HG03342 (cell line): ENCODE data around the gene TNFSF12.
"Not testable (repeated sequence)": the region's sequence is repeated elsewhere in the genome, so short reads cannot be mapped to it uniquely, and the experiment has no call there.

Experiments used
- ATAC-seq: cut with Tn5 transposase; IDR thresholded peaks from one replicate; pipeline ENCODE4 v1.9.1; 2021; ENCODE audit warnings: mild to moderate bottlenecking, moderate library complexity; ENCODE audit not compliant: unreplicated experiment

TNFSF12 gene

DNA sequence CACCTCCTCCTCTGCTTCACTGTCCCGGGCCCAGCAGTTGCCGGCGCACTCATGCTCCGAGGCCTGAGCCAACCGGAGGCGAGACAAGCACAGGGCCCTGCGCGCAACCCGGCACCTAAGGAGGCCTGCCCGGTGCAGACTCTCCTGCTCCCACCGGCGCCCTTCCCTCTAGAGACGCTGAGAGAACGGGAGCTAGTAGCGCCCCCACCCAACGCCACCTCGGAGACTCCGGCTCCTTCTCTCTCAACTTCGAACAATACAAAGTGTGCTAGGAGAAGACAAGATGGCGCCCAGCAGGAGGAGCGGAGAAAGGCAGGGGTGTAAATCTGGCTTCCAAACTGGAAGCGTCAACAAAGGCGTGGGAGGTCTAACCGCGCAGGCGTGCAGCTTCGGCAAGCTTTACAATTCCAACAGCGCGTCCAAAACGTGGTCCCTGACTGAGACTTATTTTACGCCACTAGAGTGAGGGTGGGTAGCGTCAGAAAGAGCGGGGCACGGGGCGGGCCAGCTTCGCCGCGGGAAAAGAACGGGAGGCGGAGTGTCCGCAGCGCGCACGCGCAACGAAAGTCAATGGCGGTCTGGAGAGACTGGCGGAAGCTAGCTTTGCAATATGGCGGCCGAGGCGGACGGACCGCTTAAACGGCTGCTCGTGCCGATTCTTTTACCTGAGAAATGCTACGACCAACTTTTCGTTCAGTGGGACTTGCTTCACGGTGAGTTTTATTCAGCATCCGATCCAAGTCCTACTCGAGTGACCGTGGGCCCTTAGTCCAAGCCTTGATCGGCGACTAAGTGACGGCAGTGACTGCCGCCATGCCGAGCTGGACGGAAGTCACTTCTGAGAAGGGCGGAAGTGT lies 34.6 kb downstream of the TNFSF12 start, which contains the start of gene MPDU1:
Gene MPDU1, plus strand, starts transcription at position 600 of the 857 bp plus-strand sequence. Its CDS starts 11 bp downstream, at position 611.
- peak; percentile 65 for ATAC-seq

DNA sequence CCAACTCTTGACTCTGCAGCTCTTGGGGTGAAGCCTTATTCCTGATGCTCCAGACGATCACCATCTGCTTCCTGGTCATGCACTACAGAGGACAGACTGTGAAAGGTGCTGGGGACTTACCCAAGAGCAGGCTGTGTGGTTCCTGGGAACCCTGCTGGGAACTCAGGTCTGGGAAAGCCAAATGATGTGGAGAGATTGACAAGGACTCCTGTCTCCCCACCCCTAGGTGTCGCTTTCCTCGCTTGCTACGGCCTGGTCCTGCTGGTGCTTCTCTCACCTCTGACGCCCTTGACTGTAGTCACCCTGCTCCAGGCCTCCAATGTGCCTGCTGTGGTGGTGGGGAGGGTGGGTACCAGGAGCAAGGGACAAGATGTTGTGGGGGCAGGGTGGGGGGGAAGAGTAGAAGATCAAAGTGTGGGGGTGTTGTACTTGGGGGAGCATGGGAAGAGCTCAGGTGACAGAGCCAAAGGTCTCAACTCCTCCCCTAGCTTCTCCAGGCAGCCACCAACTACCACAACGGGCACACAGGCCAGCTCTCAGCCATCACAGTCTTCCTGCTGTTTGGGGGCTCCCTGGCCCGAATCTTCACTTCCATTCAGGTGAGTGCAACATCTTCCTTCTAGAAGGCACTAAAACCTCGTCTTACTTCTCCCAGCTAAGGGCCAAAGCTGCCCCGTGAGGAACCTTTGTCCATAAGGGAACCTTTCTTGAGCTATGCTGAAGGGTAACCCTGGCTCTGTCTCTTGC lies 38.0 kb downstream of the TNFSF12 start:
- no peak for ATAC-seq

DNA sequence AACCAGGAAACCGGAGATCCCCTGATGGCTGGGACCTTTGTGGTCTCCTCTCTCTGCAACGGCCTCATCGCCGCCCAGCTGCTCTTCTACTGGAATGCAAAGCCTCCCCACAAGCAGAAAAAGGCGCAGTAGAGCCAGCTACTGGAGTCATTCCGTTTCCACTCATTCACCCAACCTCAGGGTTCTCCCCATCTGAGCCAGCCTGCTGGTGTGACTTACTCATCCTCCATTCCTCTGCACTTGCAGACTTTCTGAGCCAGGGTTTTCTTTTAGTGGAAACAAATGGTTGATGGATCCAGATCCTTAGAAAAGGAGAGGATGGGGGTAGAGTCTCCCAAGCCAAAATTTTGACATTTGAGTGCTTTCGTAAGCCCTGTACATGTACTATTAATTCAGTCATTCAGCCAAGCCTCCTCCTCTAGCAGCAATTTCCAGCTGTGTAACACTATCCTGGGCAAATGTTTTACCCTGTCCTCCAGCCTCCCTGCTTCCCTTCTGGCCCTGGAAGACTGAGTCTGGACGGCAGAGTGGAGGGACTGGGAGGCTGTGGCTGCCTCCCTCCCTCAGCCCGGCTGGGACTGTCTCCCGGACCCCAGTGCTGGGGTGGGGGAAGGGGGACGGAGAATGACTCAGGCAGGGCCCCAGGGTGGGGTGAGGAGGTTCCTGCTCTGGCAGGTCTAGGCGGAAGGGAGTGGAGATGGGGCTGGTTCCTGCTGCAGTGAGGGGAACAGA lies 38.7 kb downstream of the TNFSF12 start:
- ATAC-seq, result no peak

DNA sequence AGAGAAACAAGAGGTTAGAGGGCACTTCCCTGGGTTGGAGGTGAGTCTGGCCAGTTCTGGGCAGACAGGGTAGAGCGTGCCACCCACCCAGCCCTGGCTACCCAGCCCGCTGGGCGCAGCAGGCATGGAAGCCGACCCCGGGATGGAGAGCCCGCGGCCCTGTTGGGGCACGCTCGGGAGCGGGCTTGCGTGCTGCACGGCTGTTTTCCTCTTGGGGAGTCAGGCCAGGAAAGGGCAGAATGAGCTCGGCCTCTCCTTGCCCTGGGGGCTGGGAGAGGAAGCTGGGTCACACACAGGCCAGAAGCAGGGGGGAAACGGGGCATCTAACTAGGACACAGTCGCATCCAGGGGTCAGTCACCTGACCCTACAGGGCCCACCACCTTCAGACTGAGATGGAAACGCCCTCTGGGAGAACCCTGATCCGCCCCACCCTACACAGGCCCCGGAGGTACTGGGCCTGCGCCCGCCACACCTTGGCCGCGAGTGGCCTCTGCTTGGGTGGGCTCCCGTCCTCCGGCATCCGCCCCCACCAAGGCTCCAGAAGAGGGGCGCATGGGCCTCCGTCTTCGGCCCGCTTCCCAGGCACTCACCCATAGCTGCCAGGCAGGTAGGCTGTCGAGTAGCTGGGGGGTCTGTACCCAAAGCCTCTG lies 39.8 kb downstream of the TNFSF12 start:
- no peak for ATAC-seq

DNA sequence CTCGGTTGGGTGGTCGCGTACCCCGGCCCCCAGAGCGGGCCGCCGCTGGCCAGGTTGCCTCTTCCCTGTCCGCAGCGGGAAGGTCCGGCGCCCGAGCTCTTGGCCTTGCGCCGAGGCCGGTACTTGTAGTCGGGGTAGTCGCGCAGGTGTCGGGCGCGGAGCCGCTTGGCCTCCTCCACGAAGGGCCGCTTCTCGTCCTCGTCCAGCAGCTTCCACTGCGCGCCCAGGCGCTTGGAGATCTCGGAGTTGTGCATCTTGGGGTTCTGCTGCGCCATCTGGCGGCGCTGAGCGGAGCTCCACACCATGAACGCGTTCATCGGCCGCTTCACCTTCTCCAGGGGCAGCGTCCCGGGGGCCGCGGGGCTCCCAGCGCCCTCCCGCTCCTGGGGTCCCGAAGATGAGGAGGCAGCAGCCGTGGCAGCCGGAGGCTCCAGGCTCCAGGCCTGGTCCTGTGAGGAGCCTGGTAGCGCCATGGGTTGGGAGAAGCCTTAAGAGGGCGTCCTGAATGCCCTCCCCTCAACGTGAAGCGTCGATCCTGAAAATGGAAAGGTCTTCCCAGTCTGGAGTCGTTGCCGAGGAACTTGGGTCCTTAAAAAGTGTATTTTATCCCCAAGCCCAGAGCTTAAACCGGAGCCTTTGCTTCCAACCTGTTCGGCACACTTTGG lies 40.5 kb downstream of the TNFSF12 start:
- no peak for ATAC-seq

DNA sequence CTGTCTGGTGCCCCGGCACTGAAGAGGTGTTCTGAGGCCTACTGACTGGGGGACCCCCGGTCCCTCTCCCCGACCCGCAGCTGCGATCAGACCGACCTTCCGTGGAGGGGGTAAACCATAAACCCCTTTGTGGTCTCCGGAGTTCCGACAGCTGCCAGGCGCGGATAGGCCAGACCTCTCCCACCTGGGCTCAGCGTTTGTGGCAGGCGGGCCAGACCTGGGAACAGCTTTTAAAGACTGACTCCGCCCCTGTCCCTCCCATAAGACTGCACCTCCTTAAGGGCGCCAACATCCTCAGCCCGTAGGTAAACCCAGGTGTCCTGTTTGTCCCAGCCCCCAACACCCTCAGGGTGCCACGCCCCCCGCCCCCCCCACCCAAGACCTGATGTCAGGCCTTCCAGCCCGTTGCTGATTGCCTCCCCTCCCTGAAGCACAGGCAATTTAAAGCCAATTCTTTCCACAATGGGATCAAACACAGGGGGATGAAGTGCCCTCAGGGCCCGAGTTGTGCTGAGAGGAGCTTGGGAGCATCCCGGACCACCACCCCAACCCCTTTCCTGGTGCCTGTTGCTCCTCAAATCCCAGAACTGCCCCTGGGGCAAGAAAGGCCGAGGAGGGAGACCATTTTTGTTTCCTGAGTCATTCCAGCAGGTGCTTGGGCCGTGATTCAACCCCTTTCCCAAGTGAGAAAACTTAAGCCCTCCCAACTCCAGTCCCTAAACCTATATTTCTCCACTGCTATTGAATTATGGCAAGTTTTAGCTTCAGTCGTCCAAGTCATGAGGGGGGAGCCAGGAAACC lies 41.2 kb downstream of the TNFSF12 start, which contains the start of gene SOX15:
Gene SOX15, minus strand, starts transcription at position 204 of the 801 bp plus-strand sequence. CDS start 418 bp downstream, outside the sequence.
- ATAC-seq, result no peak

DNA sequence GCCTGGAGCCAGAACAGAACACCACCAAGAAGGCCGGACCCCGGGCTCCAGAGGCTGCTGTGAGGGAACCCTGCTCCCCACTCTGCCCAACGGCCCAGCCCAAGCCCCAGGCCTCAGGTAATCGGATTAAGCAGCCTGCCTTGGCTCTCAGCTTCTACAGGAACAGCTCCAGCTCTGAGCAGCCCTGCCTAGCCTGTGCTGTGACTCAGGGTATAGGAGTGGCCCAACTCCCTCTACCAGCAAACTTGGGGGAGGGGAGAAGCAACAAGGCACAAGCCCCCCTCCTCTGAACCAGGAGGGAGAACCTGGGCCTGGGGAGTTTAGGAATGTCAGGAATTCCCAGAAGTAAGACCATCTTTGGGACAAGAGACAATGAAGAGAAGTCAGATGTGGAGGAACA lies 41.9 kb downstream of the TNFSF12 start:
- no peak for ATAC-seq

DNA sequence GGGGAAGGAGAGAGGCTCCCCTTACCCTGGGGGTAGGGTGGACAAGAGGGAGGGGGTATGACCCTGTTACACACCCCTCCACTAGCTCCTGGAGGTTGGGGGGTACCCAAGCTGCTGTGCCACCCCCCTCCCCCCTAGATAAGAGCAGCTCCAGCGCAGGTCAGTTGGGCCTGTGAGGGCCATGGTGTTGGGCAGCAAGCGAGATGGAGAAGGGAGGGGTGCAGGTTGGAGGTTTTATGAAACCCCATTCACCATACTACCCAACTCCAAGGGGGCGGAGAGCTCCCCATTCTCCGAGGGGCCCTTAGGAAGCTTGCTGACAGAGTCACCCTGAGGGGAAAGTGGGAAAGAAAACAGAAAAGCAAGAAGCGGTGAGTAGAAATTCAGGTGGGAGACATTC lies 42.7 kb downstream of the TNFSF12 start:
- no peak for ATAC-seq

DNA sequence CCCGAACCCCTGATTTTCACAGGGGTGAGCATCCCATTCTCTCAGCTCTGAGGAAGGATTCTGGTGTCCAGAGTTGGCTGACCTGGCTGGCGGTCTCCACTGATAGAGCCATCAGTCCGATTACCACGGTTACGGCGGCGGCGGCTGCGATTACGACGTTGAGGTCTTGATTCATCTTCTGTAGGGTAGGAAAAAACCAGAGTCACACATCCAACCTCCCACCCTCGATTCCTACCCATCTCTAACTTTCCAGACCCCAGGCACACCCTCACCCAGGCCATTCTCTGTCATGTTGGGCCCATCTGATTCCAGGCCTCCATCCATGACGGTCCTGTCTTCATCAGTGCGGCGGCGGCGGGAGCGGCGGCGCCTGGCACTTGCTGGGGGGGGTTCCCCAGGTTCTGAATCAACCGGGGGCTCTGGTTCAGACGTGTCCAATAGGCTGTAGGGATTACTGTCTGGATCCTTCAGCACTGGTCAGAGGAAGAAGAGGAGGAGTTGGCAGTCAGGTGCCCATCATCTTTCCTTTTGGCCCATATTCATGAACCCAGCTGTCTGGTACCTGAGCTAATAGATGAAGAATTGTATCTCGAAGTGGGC lies 43.7 kb downstream of the TNFSF12 start:
- ATAC-seq, result no peak

DNA sequence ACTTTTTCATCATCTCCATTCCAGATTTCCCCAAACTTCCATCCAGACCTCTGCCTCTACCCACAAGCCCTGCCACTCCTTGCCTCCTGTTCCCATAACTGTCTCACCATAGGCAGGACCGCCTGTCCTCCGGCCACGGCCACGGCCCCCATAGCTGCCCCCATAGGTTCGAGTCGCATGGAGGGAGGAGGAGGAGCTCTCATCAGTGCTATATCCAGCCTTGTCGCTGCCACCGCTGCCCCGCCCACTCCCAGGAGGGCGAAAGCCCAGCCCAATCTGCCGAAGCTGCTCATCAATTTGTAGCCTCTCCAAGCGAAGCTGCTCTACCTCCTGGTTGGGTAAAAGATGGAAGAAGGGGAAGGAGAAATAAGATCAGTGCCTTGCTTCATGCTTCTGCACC lies 44.4 kb downstream of the TNFSF12 start:
- no peak for ATAC-seq

DNA sequence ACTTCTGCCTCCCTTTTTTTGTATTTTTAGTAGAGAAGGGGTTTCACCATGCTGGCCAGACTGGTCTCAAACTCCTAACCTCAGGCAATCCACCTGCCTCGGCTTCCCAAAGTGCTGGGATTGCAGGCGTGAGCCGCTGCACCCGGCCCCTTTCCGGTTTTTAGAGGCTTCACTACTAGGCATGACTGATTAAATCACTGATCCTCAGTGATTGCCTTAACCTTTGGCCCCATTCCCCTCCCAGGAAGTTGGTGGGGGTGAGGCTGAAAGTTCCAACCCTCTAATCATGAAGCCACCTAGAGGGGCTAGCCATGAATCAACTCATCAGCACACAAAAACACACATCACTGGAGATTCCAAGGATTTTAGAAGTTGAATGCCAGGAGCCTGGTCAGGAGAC lies 48.7 kb downstream of the TNFSF12 start:
- ATAC-seq, result not testable (repeated sequence)

DNA sequence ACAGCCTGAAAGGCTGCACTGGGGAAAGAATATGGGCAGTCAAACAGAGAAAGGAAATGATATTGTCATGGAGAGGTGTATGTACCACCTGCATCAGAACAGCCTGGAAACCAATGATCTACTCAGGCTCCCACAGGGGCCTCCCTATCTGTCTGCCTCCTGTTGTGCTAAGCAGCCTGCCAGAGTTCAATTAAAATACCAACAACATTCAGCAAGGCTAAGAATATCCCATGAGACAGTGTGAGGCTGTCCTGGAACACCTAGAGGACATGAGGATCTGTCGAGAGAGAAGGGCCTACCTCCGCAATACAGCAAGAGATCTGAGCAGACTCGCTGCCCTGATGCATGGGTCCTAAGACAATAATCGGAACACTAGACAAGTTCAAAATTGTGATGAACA lies 57.4 kb downstream of the TNFSF12 start:
- ATAC-seq, result no peak
